ENCODE measurements around the gene TNS1.

DNA sequence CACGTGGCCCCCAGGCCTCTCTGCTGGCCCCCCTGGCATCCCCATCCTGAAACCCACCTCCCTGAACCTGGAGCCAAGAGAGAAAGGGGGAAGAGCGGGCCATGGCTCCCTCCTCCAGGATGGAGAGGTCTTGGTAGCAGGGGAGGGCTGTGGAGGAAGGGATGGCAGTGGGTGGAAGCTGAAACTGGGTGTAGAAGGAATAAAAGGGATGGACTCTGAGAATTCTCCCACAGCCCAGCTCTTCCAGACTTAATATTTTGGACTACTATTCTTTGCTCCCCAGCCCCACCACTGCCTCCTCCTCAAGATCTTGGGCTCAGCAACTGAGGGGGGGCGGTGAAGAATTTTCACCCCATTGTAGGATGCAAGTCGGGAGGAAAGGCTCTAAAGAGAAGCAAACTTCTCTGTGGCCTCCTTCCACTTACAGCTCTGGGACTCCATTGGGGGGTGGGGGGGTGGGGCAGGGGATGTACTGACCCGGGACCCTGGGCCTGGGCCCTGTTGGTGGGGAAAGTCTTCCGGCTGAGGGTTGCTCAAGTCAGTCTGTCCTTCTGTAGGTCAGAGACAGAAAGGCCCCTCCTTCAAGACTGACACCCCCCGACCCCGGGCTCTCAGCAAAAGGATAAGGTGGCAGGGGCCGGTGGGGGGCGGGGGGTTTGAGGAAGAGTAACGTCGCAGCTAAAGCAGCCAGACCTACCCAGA is 501 bp downstream of the TNS1 start:
- TF ChIP-seq YY1 (IDR thresholded peaks at IDR 0.05; ENCODE audit: extremely low read depth, insufficient replicate concordance, low read depth, low read length): no peak
- TF ChIP-seq EZH2 (IDR thresholded peaks at IDR 0.05): no peak
- no peak for TF ChIP-seq FOSL1 (IDR thresholded peaks at IDR 0.05; ENCODE audit: low read depth)
- no peak for TF ChIP-seq ZNF274 (IDR thresholded peaks at IDR 0.05; ENCODE audit: low read depth, low read length)
- TF ChIP-seq, protein P1, sequence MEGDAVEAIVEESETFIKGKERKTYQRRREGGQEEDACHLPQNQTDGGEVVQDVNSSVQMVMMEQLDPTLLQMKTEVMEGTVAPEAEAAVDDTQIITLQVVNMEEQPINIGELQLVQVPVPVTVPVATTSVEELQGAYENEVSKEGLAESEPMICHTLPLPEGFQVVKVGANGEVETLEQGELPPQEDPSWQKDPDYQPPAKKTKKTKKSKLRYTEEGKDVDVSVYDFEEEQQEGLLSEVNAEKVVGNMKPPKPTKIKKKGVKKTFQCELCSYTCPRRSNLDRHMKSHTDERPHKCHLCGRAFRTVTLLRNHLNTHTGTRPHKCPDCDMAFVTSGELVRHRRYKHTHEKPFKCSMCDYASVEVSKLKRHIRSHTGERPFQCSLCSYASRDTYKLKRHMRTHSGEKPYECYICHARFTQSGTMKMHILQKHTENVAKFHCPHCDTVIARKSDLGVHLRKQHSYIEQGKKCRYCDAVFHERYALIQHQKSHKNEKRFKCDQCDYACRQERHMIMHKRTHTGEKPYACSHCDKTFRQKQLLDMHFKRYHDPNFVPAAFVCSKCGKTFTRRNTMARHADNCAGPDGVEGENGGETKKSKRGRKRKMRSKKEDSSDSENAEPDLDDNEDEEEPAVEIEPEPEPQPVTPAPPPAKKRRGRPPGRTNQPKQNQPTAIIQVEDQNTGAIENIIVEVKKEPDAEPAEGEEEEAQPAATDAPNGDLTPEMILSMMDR (IDR thresholded peaks at IDR 0.05 in 2 of 3, conservative IDR thresholded peaks at IDR 0.05 in 1 of 3; ENCODE audit: borderline replicate concordance in 1 of 3, insufficient read depth in 1 of 3, low read depth in 2 of 3, low read length in 2 of 3): no peak
- TF ChIP-seq ZFX (IDR thresholded peaks at IDR 0.05): no peak
- no peak for TF ChIP-seq EZH2phosphoT487 (IDR thresholded peaks at IDR 0.05; ENCODE audit: borderline replicate concordance)
- TF ChIP-seq POLR2A (IDR thresholded peaks at IDR 0.05; ENCODE audit: borderline replicate concordance, extremely low read depth, insufficient read depth, insufficient read length): no peak
- TF ChIP-seq CEBPB (IDR thresholded peaks at IDR 0.05; ENCODE audit: low read depth): no peak
- TF ChIP-seq SP1 (IDR thresholded peaks at IDR 0.05; ENCODE audit: low read depth): no peak
- TF ChIP-seq SRF (IDR thresholded peaks at IDR 0.05; ENCODE audit: low read depth): no peak

Data from HCT116 (cell line).